OCI-LY7 (cell line): ENCODE results near the gene SEC23A.

Experiments
- EZH2phosphoT487 ChIP-seq: fragments of 200-600 bp; sonication (generic); IDR thresholded peaks from 2 replicates; pipeline ENCODE4 v1.6.1; 2018; ENCODE audit warnings: low read depth, borderline replicate concordance, mild to moderate bottlenecking, mixed run types, antibody characterized with exemption, low read length, moderate library complexity, mixed read lengths
- TF ChIP-seq, protein P1 (sequence below): fragments of 200-600 bp; sonication (generic); conservative IDR thresholded peaks from 2 replicates; pipeline ENCODE4 v1.5.1; 2014; ENCODE audit warnings: mild to moderate bottlenecking, antibody characterized with exemption, low read length, moderate library complexity, mixed read lengths

- TF ChIP-seq, protein P1, sequence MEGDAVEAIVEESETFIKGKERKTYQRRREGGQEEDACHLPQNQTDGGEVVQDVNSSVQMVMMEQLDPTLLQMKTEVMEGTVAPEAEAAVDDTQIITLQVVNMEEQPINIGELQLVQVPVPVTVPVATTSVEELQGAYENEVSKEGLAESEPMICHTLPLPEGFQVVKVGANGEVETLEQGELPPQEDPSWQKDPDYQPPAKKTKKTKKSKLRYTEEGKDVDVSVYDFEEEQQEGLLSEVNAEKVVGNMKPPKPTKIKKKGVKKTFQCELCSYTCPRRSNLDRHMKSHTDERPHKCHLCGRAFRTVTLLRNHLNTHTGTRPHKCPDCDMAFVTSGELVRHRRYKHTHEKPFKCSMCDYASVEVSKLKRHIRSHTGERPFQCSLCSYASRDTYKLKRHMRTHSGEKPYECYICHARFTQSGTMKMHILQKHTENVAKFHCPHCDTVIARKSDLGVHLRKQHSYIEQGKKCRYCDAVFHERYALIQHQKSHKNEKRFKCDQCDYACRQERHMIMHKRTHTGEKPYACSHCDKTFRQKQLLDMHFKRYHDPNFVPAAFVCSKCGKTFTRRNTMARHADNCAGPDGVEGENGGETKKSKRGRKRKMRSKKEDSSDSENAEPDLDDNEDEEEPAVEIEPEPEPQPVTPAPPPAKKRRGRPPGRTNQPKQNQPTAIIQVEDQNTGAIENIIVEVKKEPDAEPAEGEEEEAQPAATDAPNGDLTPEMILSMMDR, result no peak
- TF ChIP-seq EZH2phosphoT487, result no peak
Observed at GRCh38 chr14:38991299-38991698, 111.7 kb downstream of the SEC23A start.
